H1 (cell line): ENCODE data around the gene SEMA4F. TPM values are rescaled to one million over a fixed set of nuclear protein-coding genes. Genes with fewer than 3 reads are reported as not detected.

ENCODE experiments used
- CTCF ChIA-PET: fragments of 300-600 bp; sonication (Branson Sonifier 250); formaldehyde crosslinking; loops from one replicate; lab custom pipeline; 2021; ENCODE audit not compliant: partially characterized antibody; lab: Charles Lee
- POLR2A ChIA-PET: fragments of 300-600 bp; sonication (Branson Sonifier 250); formaldehyde crosslinking; loops from one replicate; lab custom pipeline; 2021; ENCODE audit warnings: inconsistent platforms; ENCODE audit not compliant: partially characterized antibody; lab: Charles Lee
- DNase-seq, 2 experiments: peaks; one replicate each; pipeline versions ENCODE4 v3.0.0 to v3.0.0-alpha.2; 2010 to 2022; ENCODE audit warnings: low spot score in 2 of 2, low read depth in 1 of 2, mixed read lengths in 1 of 2
- FAIRE-seq: peaks from 2 replicates; lab custom pipeline; 2011; peaks lifted over from hg19 to GRCh38; lab: Jason Lieb, UNC
- H2AFZ ChIP-seq: 2 replicates; pipeline ENCODE4 v1.8.1; 2012; ENCODE audit warnings: low read length, inconsistent platforms
- H2AK5ac ChIP-seq: 2 replicates; pipeline ENCODE4 v1.6.1; 2013; ENCODE audit warnings: low read depth, low read length
- H2BK120ac ChIP-seq: replicated peaks from 2 replicates; pipeline ENCODE3; 2013; ENCODE audit warnings: low read depth, low read length, inconsistent platforms
- H2BK12ac ChIP-seq: 2 replicates; pipeline ENCODE4 v1.6.1; 2013; ENCODE audit warnings: low read depth, low read length
- H2BK15ac ChIP-seq: 2 replicates; pipeline ENCODE4 v1.6.1; 2013; ENCODE audit warnings: low read length
- H2BK20ac ChIP-seq: 2 replicates; pipeline ENCODE4 v1.6.1; 2013; ENCODE audit warnings: low read length
- H2BK5ac ChIP-seq: 2 replicates; pipeline ENCODE4 v1.6.1; 2013; ENCODE audit warnings: low read depth, low read length
- H3K14ac ChIP-seq: 2 replicates; pipeline ENCODE4 v1.6.1; 2013; ENCODE audit warnings: inconsistent platforms; ENCODE audit not compliant: insufficient read length
- H3K18ac ChIP-seq: 2 replicates; pipeline ENCODE4 v1.6.1; 2013; ENCODE audit warnings: low read length; ENCODE audit errors: extremely low read depth
- H3K23ac ChIP-seq: 2 replicates; pipeline ENCODE4 v1.6.1; 2013; ENCODE audit warnings: inconsistent platforms; ENCODE audit not compliant: insufficient read length
- H3K23me2 ChIP-seq: 2 replicates; pipeline ENCODE4 v1.6.1; 2013; ENCODE audit warnings: low read depth, low read length
- H3K27ac ChIP-seq: 2 replicates; pipeline ENCODE4 v1.6.1; 2011; ENCODE audit warnings: low read depth, low read length, inconsistent platforms
- H3K27me3 ChIP-seq, 4 experiments: replicated peaks in 1 of 4; 1 replicate in 1 of 4; 2 replicates in 3 of 4; pipeline versions ENCODE4 v1.6.1 to v1.8.1; 2011 to 2013; ENCODE audit warnings: low read length in 3 of 4, mild to moderate bottlenecking in 3 of 4, inconsistent platforms in 2 of 4, mixed read lengths in 2 of 4, moderate library complexity in 1 of 4; ENCODE audit not compliant: control insufficient read depth in 3 of 4, insufficient read depth in 3 of 4; ENCODE audit errors: extremely low read depth in 1 of 4
- H3K36me3 ChIP-seq, 4 experiments: 2 replicates each; pipeline versions ENCODE4 v1.6.1 to v1.8.1; 2011 to 2013; ENCODE audit warnings: mild to moderate bottlenecking in 4 of 4, low read length in 3 of 4, moderate library complexity in 2 of 4, control low read depth in 1 of 4, inconsistent platforms in 1 of 4; ENCODE audit not compliant: insufficient read depth in 4 of 4, control insufficient read depth in 2 of 4
- H3K4ac ChIP-seq: replicated peaks from 2 replicates; pipeline ENCODE3; 2013; ENCODE audit warnings: low read length, low read depth, mixed read lengths, inconsistent platforms; ENCODE audit not compliant: insufficient read length
- H3K4me1 ChIP-seq, 4 experiments: replicated peaks in 1 of 4; 1 replicate in 1 of 4; 2 replicates in 3 of 4; pipeline versions ENCODE4 v1.6.1 to v1.8.1; 2011 to 2013; ENCODE audit warnings: low read length in 3 of 4, inconsistent platforms in 2 of 4, mixed read lengths in 1 of 4; ENCODE audit not compliant: insufficient read depth in 4 of 4, control insufficient read depth in 3 of 4
- H3K4me2 ChIP-seq, 2 experiments: 2 replicates each; pipeline versions ENCODE4 v1.6.1 to v1.8.1; 2011 to 2013; ENCODE audit warnings: low read depth in 2 of 2, low read length in 2 of 2, control low read depth in 1 of 2, inconsistent platforms in 1 of 2, mild to moderate bottlenecking in 1 of 2; ENCODE audit not compliant: insufficient read depth in 1 of 2
- H3K4me3 ChIP-seq, 4 experiments: fragments of 200-600, 300-600 bp in 1 of 4; sonication (generic), shearing (Covaris generic), sonication (Bioruptor Twin) in 1 of 4; 2 replicates each; pipeline versions ENCODE4 v1.5.1 to v1.8.1; 2011 to 2016; ENCODE audit warnings: low read length in 4 of 4, low read depth in 3 of 4, control low read depth in 2 of 4, inconsistent platforms in 2 of 4, mild to moderate bottlenecking in 2 of 4, mixed read lengths in 1 of 4, moderate library complexity in 1 of 4; ENCODE audit not compliant: insufficient read depth in 2 of 4; ENCODE audit errors: extremely low read depth in 1 of 4
- H3K56ac ChIP-seq: replicated peaks from 2 replicates; pipeline ENCODE3; 2013; ENCODE audit warnings: low read depth, mild to moderate bottlenecking, mixed read lengths, low read length, inconsistent platforms; ENCODE audit not compliant: insufficient read length
- H3K79me1 ChIP-seq: 2 replicates; pipeline ENCODE4 v1.6.1; 2013; ENCODE audit warnings: low read depth, low read length, control low read depth
- H3K79me2 ChIP-seq, 2 experiments: 2 replicates each; pipeline versions ENCODE4 v1.6.1 to v1.8.1; 2012 to 2013; ENCODE audit warnings: low read length in 2 of 2, mild to moderate bottlenecking in 2 of 2, inconsistent platforms in 1 of 2; ENCODE audit not compliant: insufficient read depth in 2 of 2, control insufficient read depth in 1 of 2
- H3K9ac ChIP-seq, 4 experiments: replicated peaks in 1 of 4; 1 replicate in 1 of 4; 2 replicates in 3 of 4; pipeline versions ENCODE4 v1.6.1 to v1.8.1; 2011 to 2013; ENCODE audit warnings: low read depth in 3 of 4, low read length in 3 of 4, control low read depth in 2 of 4, mild to moderate bottlenecking in 2 of 4, moderate library complexity in 2 of 4, inconsistent platforms in 1 of 4; ENCODE audit errors: extremely low read depth in 1 of 4
- H3K9me3 ChIP-seq, 2 experiments: 2 replicates each; pipeline versions ENCODE4 v1.6.1 to v1.8.1; 2012 to 2013; ENCODE audit warnings: mild to moderate bottlenecking in 2 of 2, moderate library complexity in 2 of 2, control low read depth in 1 of 2, inconsistent platforms in 1 of 2, low read depth in 1 of 2, low read length in 1 of 2, mixed read lengths in 1 of 2; ENCODE audit not compliant: insufficient read depth in 2 of 2
- H4K20me1 ChIP-seq, 2 experiments: replicated peaks in 1 of 2; 2 replicates each; pipeline versions ENCODE3 to v1.8.1; 2011 to 2013; ENCODE audit warnings: inconsistent platforms in 2 of 2, low read length in 2 of 2, mild to moderate bottlenecking in 1 of 2; ENCODE audit not compliant: insufficient read depth in 2 of 2, control insufficient read depth in 1 of 2
- H4K5ac ChIP-seq: 2 replicates; pipeline ENCODE4 v1.6.1; 2013; ENCODE audit warnings: low read length, low read depth, mixed read lengths, inconsistent platforms; ENCODE audit not compliant: insufficient read length
- H4K8ac ChIP-seq: 2 replicates; pipeline ENCODE4 v1.8.0; 2013; ENCODE audit warnings: mild to moderate bottlenecking, moderate library complexity, low read length, inconsistent platforms; ENCODE audit not compliant: insufficient read depth; ENCODE audit errors: extremely low read depth
- H4K91ac ChIP-seq: replicated peaks from 2 replicates; pipeline ENCODE3; 2013; ENCODE audit warnings: low read length, mixed read lengths, inconsistent platforms; ENCODE audit not compliant: insufficient read length
- ASH2L ChIP-seq: fragments of 200-600, 300-600 bp; sonication (generic); IDR thresholded peaks from one replicate; pipeline ENCODE4 v1.7.1; 2017; ENCODE audit warnings: low read length
- BRCA1 ChIP-seq: IDR thresholded peaks from 2 replicates; pipeline ENCODE4 v1.6.1; 2012; ENCODE audit warnings: low read depth, low read length, improper control_type of control experiment
- CEBPB ChIP-seq: IDR thresholded peaks from 2 replicates; pipeline ENCODE4 v1.6.1; 2012; ENCODE audit warnings: low read depth, low read length
- CHD1 ChIP-seq: IDR thresholded peaks from 2 replicates; pipeline ENCODE4 v1.6.1; 2012; ENCODE audit warnings: low read depth, low read length, improper control_type of control experiment
- CREB1 ChIP-seq: IDR thresholded peaks from 2 replicates; pipeline ENCODE4 v1.6.1; 2012; ENCODE audit warnings: inconsistent platforms
- KDM4A ChIP-seq: IDR thresholded peaks from one replicate; pipeline ENCODE4 v1.7.1; 2012; ENCODE audit warnings: low read depth, mild to moderate bottlenecking, moderate library complexity, low read length, inconsistent platforms; ENCODE audit not compliant: severe bottlenecking
- POLR2AphosphoS5 ChIP-seq: IDR thresholded peaks from 2 replicates; pipeline ENCODE4 v1.6.1; 2011; ENCODE audit warnings: low read depth, low read length
- SRF ChIP-seq: IDR thresholded peaks from 2 replicates; pipeline ENCODE4 v1.6.1; 2011; ENCODE audit warnings: mild to moderate bottlenecking, low read depth, low read length, moderate library complexity
- SUZ12 ChIP-seq: fragments of 200-600 bp; sonication (generic); IDR thresholded peaks from 2 replicates; pipeline ENCODE4 v1.6.1; 2012; ENCODE audit warnings: mild to moderate bottlenecking, inconsistent platforms, low read length, moderate library complexity, mixed read lengths
- TAF1 ChIP-seq: IDR thresholded peaks from 2 replicates; pipeline ENCODE4 v1.6.1; 2011; ENCODE audit warnings: mild to moderate bottlenecking, low read depth, low read length
- TAF7 ChIP-seq: optimal IDR thresholded peaks from 2 replicates; pipeline ENCODE3; 2011; ENCODE audit warnings: low read depth, mild to moderate bottlenecking, inconsistent platforms, low read length, moderate library complexity, borderline replicate concordance
- TCF12 ChIP-seq: IDR thresholded peaks from 2 replicates; pipeline ENCODE4 v1.6.1; 2011; ENCODE audit warnings: low read depth, mild to moderate bottlenecking, low read length
- YY1 ChIP-seq: IDR thresholded peaks from 2 replicates; pipeline ENCODE4 v1.6.1; 2011; ENCODE audit warnings: low read depth, mild to moderate bottlenecking, low read length
- polyA plus RNA-seq, 7 experiments: library from polyadenylated mRNA; depleted of rRNA in 3 of 7; stranded (reverse) in 5 of 7; unstranded in 2 of 7; fragments of >200 nt in 5 of 7; fragments of 200-250 nt in 2 of 7; gene quantifications; 1 replicate in 5 of 7; 2 replicates in 1 of 7; 4 replicates in 1 of 7; pipeline versions ENCODE4 v1.2.1 to v1.2.3, GENCODE V29; 2011 to 2013; ENCODE audit warnings: missing spikeins in 2 of 7, mixed read lengths in 2 of 7
- total RNA-seq: library from RNA; stranded (reverse); fragmentation: NEBNext Ultra II Directional; extraction: Animal tissue kit (Norgen Biotek cat#: 25700); gene quantifications from 2 replicates; pipeline ENCODE4 v1.2.1, GENCODE V29; 2021

Gene SEMA4F
- total and polyA plus RNA-seq, 2 of the 8 experiments (the other 6 are each of a cell fraction or from before 2014, with no cell fraction given) = 3.3 to 3.4 TPM

DNA sequence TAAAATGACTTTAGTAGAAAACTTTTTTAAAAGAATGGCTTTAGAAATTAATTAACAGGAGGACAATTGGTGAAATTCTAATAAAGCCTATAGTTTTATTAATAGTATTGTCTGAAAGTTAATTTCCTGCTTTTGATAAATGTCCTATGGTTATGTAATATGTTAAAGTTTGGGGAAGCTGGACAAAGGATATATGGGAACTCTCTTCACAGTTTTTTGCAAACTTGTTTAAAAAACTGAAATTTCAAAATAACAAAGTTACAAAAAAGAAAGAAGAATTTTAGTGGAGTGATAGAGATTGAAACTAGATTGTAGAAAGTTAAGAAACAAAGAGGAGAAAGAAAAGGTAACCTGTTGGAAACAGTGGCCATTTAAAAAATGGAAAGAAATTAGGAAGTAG, 67.3 kb downstream of the SEMA4F start:
- H3K9me3 ChIP-seq = no peaks in the 10 kb centered on the region; a peak in 1 of 4 replicates
- no peak overlapping the region for H2AK5ac ChIP-seq
- H4K8ac ChIP-seq = no peak overlapping the region
- no peak overlapping the region for H2BK15ac ChIP-seq
- H3K27me3 ChIP-seq = peaks cover 0 to 3% (median 2%) of the 10 kb centered on the region in 4 experiments; a peak in 6 of 7 replicates
- no peaks in the 10 kb centered on the region for H3K4me1 ChIP-seq
- H2AFZ ChIP-seq = no peak overlapping the region
- ChIA-PET CTCF (interaction anchor here (1.0 to 1.4 kb wide), 3 partner anchors 19 to 155 kb away, joined by 3 to 4 read pairs (median 4); no protein-coding TSS in a partner anchor), POLR2A (interaction anchor here (0.6 to 1.0 kb wide), 3 partner anchors 10 to 288 kb away, joined by 3 read pairs; no protein-coding TSS in a partner anchor)
- FAIRE-seq (no peak), DNase-seq (no peak)
- no peak overlapping the region for H3K4me2 ChIP-seq
- H2BK12ac ChIP-seq = no peak overlapping the region
- H3K79me1 ChIP-seq = no peaks in the 10 kb centered on the region
- H3K36me3 ChIP-seq = no peaks in the 10 kb centered on the region
- no peak overlapping the region for H3K14ac ChIP-seq
- H3K23ac ChIP-seq = no peak overlapping the region
- H3K18ac ChIP-seq = no peak overlapping the region
- no peak overlapping the region for H3K9ac ChIP-seq
- no peak overlapping the region for H4K5ac ChIP-seq
- no peaks in the 10 kb centered on the region for H4K20me1 ChIP-seq
- no peak overlapping the region for H3K56ac ChIP-seq
- no peak overlapping the region for H3K4ac ChIP-seq
- H2BK20ac ChIP-seq = no peak overlapping the region
- TF ChIP-seq KDM4A (no peak), SRF (no peak), CEBPB (no peak), TAF1 (no peak), TAF7 (no peak), POLR2AphosphoS5 (no peak), CHD1 (no peak), TCF12 (no peak), ASH2L (no peak), SUZ12 (no peak), CREB1 (no peak), YY1 (no peak), BRCA1 (no peak)
- H2BK120ac ChIP-seq = no peak overlapping the region
- no peaks in the 10 kb centered on the region for H3K79me2 ChIP-seq
- H3K23me2 ChIP-seq = no peaks in the 10 kb centered on the region
- H4K91ac ChIP-seq = no peak overlapping the region
- no peak overlapping the region for H3K4me3 ChIP-seq
- H3K27ac ChIP-seq = no peak overlapping the region
- no peak overlapping the region for H2BK5ac ChIP-seq
